H1 (cell line): ENCODE measurements around the gene PLK4. TPM values are rescaled to one million over a fixed set of nuclear protein-coding genes. Genes with fewer than 3 reads are reported as not detected.

Source experiments
- CHD2 ChIP-seq: IDR thresholded peaks from 2 replicates; pipeline ENCODE4 v1.6.1; 2012; ENCODE audit warnings: low read length, improper control_type of control experiment
- CTCF ChIP-seq, 3 experiments: IDR thresholded peaks; 1 replicate in 2 of 3; 2 replicates in 1 of 3; pipeline versions ENCODE4 v1.5.1 to v1.6.1; 2011; ENCODE audit warnings: low read length in 3 of 3, mild to moderate bottlenecking in 3 of 3, inconsistent platforms in 2 of 3, low read depth in 1 of 3, moderate library complexity in 1 of 3; ENCODE audit not compliant: insufficient read depth in 1 of 3; ENCODE audit errors: control extremely low read depth in 1 of 3
- KDM4A ChIP-seq: IDR thresholded peaks from one replicate; pipeline ENCODE4 v1.7.1; 2012; ENCODE audit warnings: low read depth, mild to moderate bottlenecking, moderate library complexity, low read length, inconsistent platforms; ENCODE audit not compliant: severe bottlenecking
- polyA plus RNA-seq, 7 experiments: library from polyadenylated mRNA; depleted of rRNA in 3 of 7; stranded (reverse) in 5 of 7; unstranded in 2 of 7; fragments of >200 nt in 5 of 7; fragments of 200-250 nt in 2 of 7; gene quantifications; 1 replicate in 5 of 7; 2 replicates in 1 of 7; 4 replicates in 1 of 7; pipeline versions ENCODE4 v1.2.1 to v1.2.3, GENCODE V29; 2011 to 2013; ENCODE audit warnings: missing spikeins in 2 of 7, mixed read lengths in 2 of 7
- total RNA-seq: library from RNA; stranded (reverse); fragmentation: NEBNext Ultra II Directional; extraction: Animal tissue kit (Norgen Biotek cat#: 25700); gene quantifications from 2 replicates; pipeline ENCODE4 v1.2.1, GENCODE V29; 2021

Gene PLK4
- total and polyA plus RNA-seq, 2 of the 8 experiments (the other 6 are each of a cell fraction or from before 2014, with no cell fraction given), result 23.3 to 35.2 TPM

GRCh38 chr4:127856196-127856812 is 24.4 kb upstream of the PLK4 start (continued):
- TF ChIP-seq CTCF (IDR thresholded peaks at IDR 0.05; ENCODE audit: control extremely low read depth in 1 of 3, insufficient read depth in 1 of 3, low read depth in 1 of 3, low read length in 3 of 3), result no peak
- no peak for TF ChIP-seq KDM4A
- no peak for TF ChIP-seq CHD2
